ENCODE data around the gene NKD2. TPM values are rescaled to one million over a fixed set of nuclear protein-coding genes. Genes with fewer than 3 reads are reported as not detected.

NKD2 gene
- total RNA-seq, 1 donor from 2014 or later = 65.1 TPM

GRCh38 chr5:984774-985173 lies 23.8 kb upstream of the NKD2 start:
- Mint-ChIP-seq H3K4me1 (peaks cover 24% of the 10 kb centered on the region), H3K4me3 (no peak overlapping the region), H3K27me3 (ENCODE audit: low read depth) (peaks cover 17% of the 10 kb centered on the region), H3K36me3 (peaks cover 11% of the 10 kb centered on the region), H3K27ac (no peak overlapping the region), H3K9me3 (peaks cover 27% of the 10 kb centered on the region)
- DNase-seq (ENCODE audit: low spot score in 2 of 2, unreplicated experiment in 2 of 2) = no peak
- no peak for TF ChIP-seq CTCF (IDR thresholded peaks at IDR 0.05; ENCODE audit: unreplicated experiment)

- Mint-ChIP-seq H3K4me3 (no peak overlapping the region), H3K9me3 (peaks cover 27% of the 10 kb centered on the region), H3K27ac (no peak overlapping the region), H3K27me3 (ENCODE audit: low read depth) (peaks cover 29% of the 10 kb centered on the region), H3K4me1 (peaks cover 20% of the 10 kb centered on the region), H3K36me3 (peaks cover 11% of the 10 kb centered on the region)
- DNase-seq (ENCODE audit: low spot score in 2 of 2, unreplicated experiment in 2 of 2) = no peak
- TF ChIP-seq CTCF (IDR thresholded peaks at IDR 0.05; ENCODE audit: unreplicated experiment) = no peak
Measured at GRCh38 chr5:987761-988160, 20.8 kb upstream of the NKD2 start.

- Mint-ChIP-seq H3K27ac (no peak overlapping the region), H3K4me1 (peaks cover 22% of the 10 kb centered on the region), H3K36me3 (peaks cover 11% of the 10 kb centered on the region), H3K27me3 (ENCODE audit: low read depth) (peaks cover 29% of the 10 kb centered on the region), H3K4me3 (no peak overlapping the region), H3K9me3 (peaks cover 27% of the 10 kb centered on the region)
- no peak for TF ChIP-seq CTCF (IDR thresholded peaks at IDR 0.05; ENCODE audit: unreplicated experiment)
- DNase-seq (ENCODE audit: low spot score in 2 of 2, unreplicated experiment in 2 of 2) = no peak
Measured at GRCh38 chr5:988322-988721, 20.3 kb upstream of the NKD2 start.

GRCh38 chr5:989961-990530 lies 18.6 kb upstream of the NKD2 start:
- no peak for DNase-seq (ENCODE audit: low spot score in 2 of 2, unreplicated experiment in 2 of 2)

GRCh38 chr5:991472-992267 lies 16.9 kb upstream of the NKD2 start:
- Mint-ChIP-seq H3K4me3 (no peak overlapping the region), H3K27me3 (ENCODE audit: low read depth) (peaks cover 21% of the 10 kb centered on the region), H3K27ac (no peak overlapping the region), H3K36me3 (peaks cover 7% of the 10 kb centered on the region), H3K9me3 (peaks cover 16% of the 10 kb centered on the region), H3K4me1 (peaks cover 27% of the 10 kb centered on the region)
- no peak for DNase-seq (ENCODE audit: low spot score in 2 of 2, unreplicated experiment in 2 of 2)
- TF ChIP-seq CTCF (IDR thresholded peaks at IDR 0.05; ENCODE audit: unreplicated experiment) = no peak

More at GRCh38 chr5:989961-990530, 18.6 kb upstream of the NKD2 start:
- Mint-ChIP-seq H3K4me3 (no peak overlapping the region), H3K4me1 (peaks cover 24% of the 10 kb centered on the region), H3K27ac (no peak overlapping the region), H3K36me3 (peaks cover 7% of the 10 kb centered on the region), H3K9me3 (peaks cover 18% of the 10 kb centered on the region), H3K27me3 (ENCODE audit: low read depth) (peaks cover 24% of the 10 kb centered on the region)
- TF ChIP-seq CTCF (IDR thresholded peaks at IDR 0.05; ENCODE audit: unreplicated experiment) = no peak
